Measurements from ENCODE around the gene ZNF48.

ZNF48 gene

DNA sequence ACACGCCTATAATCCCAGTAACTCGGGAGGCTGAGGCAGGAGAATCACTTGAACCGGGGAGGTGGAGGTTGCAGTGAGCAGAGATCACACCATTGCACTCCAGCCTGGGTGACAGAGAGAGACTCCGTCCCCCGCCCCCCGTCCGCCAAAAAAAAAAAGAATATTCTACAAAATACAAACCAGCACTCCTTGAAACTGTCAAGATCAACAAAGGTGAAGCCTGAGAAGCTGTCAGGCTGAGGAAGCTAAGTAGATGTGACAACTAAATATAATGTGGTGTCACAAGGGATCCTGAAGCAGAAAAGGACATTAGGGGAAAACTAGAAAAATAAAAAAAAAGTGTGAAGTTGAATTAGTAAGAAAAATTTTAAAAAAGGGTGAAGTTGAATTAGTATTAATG, 46.3 kb upstream of the ZNF48 start:
- Histone ChIP-seq H3K9me3 (ENCODE audit: insufficient read depth, low read length) (no peaks in the 10 kb centered on the region), H3K9me2 (replicated peaks; ENCODE audit: insufficient read depth, low read length) (no peaks in the 10 kb centered on the region), H3K79me2 (ENCODE audit: insufficient read depth, low read length) (peaks cover 9% of the 10 kb centered on the region), H3K36me3 (ENCODE audit: low read length) (no peaks in the 10 kb centered on the region), H3K4me3 (ENCODE audit: insufficient read depth, low read length, poor library complexity, severe bottlenecking) (peak overlapping the region; percentile 12), H2AFZ (ENCODE audit: low read depth, low read length, severe bottlenecking) (no peak overlapping the region), H3K9ac (ENCODE audit: low read length) (peak overlapping the region; percentile 46), H3K27me3 (ENCODE audit: low read length) (no peaks in the 10 kb centered on the region), H4K20me1 (ENCODE audit: low read depth, low read length) (no peaks in the 10 kb centered on the region), H3K27ac (ENCODE audit: low read depth, low read length) (peak overlapping the region; percentile 95), H3K4me2 (ENCODE audit: low read depth, low read length, poor library complexity, severe bottlenecking) (peak overlapping the region; percentile 62), H3F3A (ENCODE audit: insufficient read depth) (peaks cover 59% of the 10 kb centered on the region)
- TF ChIP-seq EZH2phosphoT487 (conservative IDR thresholded peaks at IDR 0.05; ENCODE audit: low read length) (no peak), CTCF (IDR thresholded peaks at IDR 0.05; ENCODE audit: insufficient read depth, low read length, poor library complexity, severe bottlenecking) (no peak)

DNA sequence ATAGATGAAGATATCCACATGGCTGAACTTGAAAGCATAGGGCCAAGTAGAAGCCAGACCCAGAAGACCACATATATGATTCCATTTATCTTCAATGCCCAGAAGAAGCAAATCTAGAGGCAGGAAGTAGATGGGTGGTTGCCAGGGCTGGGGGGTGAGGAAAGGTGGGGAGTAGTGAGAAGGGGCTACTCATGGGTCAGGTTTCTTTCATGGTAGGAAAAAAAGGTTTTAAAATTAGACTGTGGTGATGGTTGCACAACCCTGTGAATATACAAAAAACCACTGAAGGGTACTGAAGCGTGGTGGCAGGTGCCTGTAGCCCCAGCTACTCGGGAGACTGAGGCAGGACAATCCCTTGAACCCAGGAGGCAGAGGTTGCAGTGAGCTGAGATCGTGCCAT, 45.5 kb upstream of the ZNF48 start:
- peak overlapping the region; percentile 95 for H3K27ac ChIP-seq (ENCODE audit: low read depth, low read length)
- peaks cover 17% of the 10 kb centered on the region for H3K79me2 ChIP-seq (ENCODE audit: insufficient read depth, low read length)
- H4K20me1 ChIP-seq (ENCODE audit: low read depth, low read length) = no peaks in the 10 kb centered on the region
- no peak overlapping the region for H2AFZ ChIP-seq (ENCODE audit: low read depth, low read length, severe bottlenecking)
- no peaks in the 10 kb centered on the region for H3K27me3 ChIP-seq (ENCODE audit: low read length)
- H3K36me3 ChIP-seq (ENCODE audit: low read length) = no peaks in the 10 kb centered on the region
- H3F3A ChIP-seq (ENCODE audit: insufficient read depth) = peaks cover 53% of the 10 kb centered on the region
- H3K9me2 ChIP-seq (replicated peaks; ENCODE audit: insufficient read depth, low read length) = no peaks in the 10 kb centered on the region
- H3K9me3 ChIP-seq (ENCODE audit: insufficient read depth, low read length) = no peaks in the 10 kb centered on the region
- TF ChIP-seq CTCF (IDR thresholded peaks at IDR 0.05; ENCODE audit: insufficient read depth, low read length, poor library complexity, severe bottlenecking) = no peak
- TF ChIP-seq EZH2phosphoT487 (conservative IDR thresholded peaks at IDR 0.05; ENCODE audit: low read length) = no peak
- peak overlapping the region; percentile 46 for H3K9ac ChIP-seq (ENCODE audit: low read length)
- peak overlapping the region; percentile 62 for H3K4me2 ChIP-seq (ENCODE audit: low read depth, low read length, poor library complexity, severe bottlenecking)
- H3K4me3 ChIP-seq (ENCODE audit: insufficient read depth, low read length, poor library complexity, severe bottlenecking) = peak overlapping the region; percentile 12

- no peak overlapping the region for H3K4me3 ChIP-seq (ENCODE audit: insufficient read depth, low read length, poor library complexity, severe bottlenecking)
- no peaks in the 10 kb centered on the region for H3K27me3 ChIP-seq (ENCODE audit: low read length)
- peak overlapping the region; percentile 39 for H3K9ac ChIP-seq (ENCODE audit: low read length)
- TF ChIP-seq EZH2phosphoT487 (conservative IDR thresholded peaks at IDR 0.05; ENCODE audit: low read length) (no peak), CTCF (IDR thresholded peaks at IDR 0.05; ENCODE audit: insufficient read depth, low read length, poor library complexity, severe bottlenecking) (no peak)
- peak overlapping the region; percentile 95 for H3K27ac ChIP-seq (ENCODE audit: low read depth, low read length)
- no peaks in the 10 kb centered on the region for H3K36me3 ChIP-seq (ENCODE audit: low read length)
- H3K9me3 ChIP-seq (ENCODE audit: insufficient read depth, low read length) = no peaks in the 10 kb centered on the region
- peak overlapping the region; percentile 62 for H3K4me2 ChIP-seq (ENCODE audit: low read depth, low read length, poor library complexity, severe bottlenecking)
- H3F3A ChIP-seq (ENCODE audit: insufficient read depth) = peaks cover 49% of the 10 kb centered on the region
- no peak overlapping the region for H2AFZ ChIP-seq (ENCODE audit: low read depth, low read length, severe bottlenecking)
- H3K79me2 ChIP-seq (ENCODE audit: insufficient read depth, low read length) = peaks cover 21% of the 10 kb centered on the region
- H3K9me2 ChIP-seq (replicated peaks; ENCODE audit: insufficient read depth, low read length) = no peaks in the 10 kb centered on the region
- H4K20me1 ChIP-seq (ENCODE audit: low read depth, low read length) = no peaks in the 10 kb centered on the region
Observed at GRCh38 chr16:30350134-30350871, 44.9 kb upstream of the ZNF48 start.
